Karpas-422 (cell line): ENCODE data around the gene FAM110A. TPM values are rescaled to one million over a fixed set of nuclear protein-coding genes. Genes with fewer than 3 reads are reported as not detected.

Experiments used
- DNase-seq: peaks from one replicate; pipeline ENCODE4 v3.0.0-alpha.2; 2015
- H2AFZ ChIP-seq: fragments of 200-600 bp; sonication (generic); 2 replicates; pipeline ENCODE4 v1.6.1; 2014; ENCODE audit warnings: antibody characterized with exemption, low read length, mixed read lengths
- H3K27ac ChIP-seq: fragments of 200-600 bp; sonication (generic); 2 replicates; pipeline ENCODE4 v1.5.1; 2014; ENCODE audit warnings: mild to moderate bottlenecking, low read length, moderate library complexity
- H3K27me3 ChIP-seq: fragments of 200-600 bp; sonication (generic); 2 replicates; pipeline ENCODE4 v1.6.1; 2014; ENCODE audit warnings: low read length, mixed read lengths
- H3K36me3 ChIP-seq: fragments of 200-600 bp; sonication (generic); 2 replicates; pipeline ENCODE4 v1.6.1; 2014; ENCODE audit warnings: low read length, mixed read lengths; ENCODE audit not compliant: insufficient read depth
- H3K4me1 ChIP-seq: fragments of 200-600 bp; sonication (generic); 2 replicates; pipeline ENCODE4 v1.6.1; 2014; ENCODE audit warnings: mild to moderate bottlenecking, low read length, mixed read lengths
- H3K4me2 ChIP-seq: fragments of 200-600 bp; sonication (generic); 2 replicates; pipeline ENCODE4 v1.6.1; 2014; ENCODE audit warnings: low read length, low read depth, mild to moderate bottlenecking; ENCODE audit not compliant: poor library complexity, severe bottlenecking
- H3K4me3 ChIP-seq: fragments of 200-600 bp; sonication (generic); 2 replicates; pipeline ENCODE4 v1.5.1; 2014; ENCODE audit warnings: mild to moderate bottlenecking, antibody characterized with exemption, low read length, mixed read lengths
- H3K79me2 ChIP-seq: fragments of 200-600 bp; sonication (generic); 2 replicates; pipeline ENCODE4 v1.6.1; 2014; ENCODE audit warnings: mild to moderate bottlenecking, low read length, mixed read lengths
- H3K9ac ChIP-seq: fragments of 200-600 bp; sonication (generic); 2 replicates; pipeline ENCODE4 v1.6.0; 2014; ENCODE audit warnings: low read length
- H3K9me2 ChIP-seq: fragments of 200-600 bp; sonication (generic), shearing (Covaris generic); replicated peaks from 2 replicates; pipeline ENCODE4 v1.6.0; 2014; ENCODE audit warnings: mild to moderate bottlenecking, low read length, moderate library complexity; ENCODE audit not compliant: insufficient read depth
- H3K9me3 ChIP-seq: fragments of 300-700, 200-600 bp; sonication (generic); 2 replicates; pipeline ENCODE4 v1.6.1; 2014; ENCODE audit warnings: low read length, mixed read lengths
- H4K20me1 ChIP-seq: fragments of 200-600 bp; sonication (generic); 2 replicates; pipeline ENCODE4 v1.6.1; 2014; ENCODE audit warnings: mild to moderate bottlenecking, antibody characterized with exemption, low read length, low read depth; ENCODE audit not compliant: insufficient read depth
- total RNA-seq: library from RNA; depleted of rRNA; stranded (reverse); fragments of >200 nt; shearing (Covaris generic); gene quantifications from 2 replicates; pipeline ENCODE4 v1.2.3, GENCODE V29; 2014; ENCODE audit warnings: low replicate concordance

Gene FAM110A
- total RNA-seq, 1 experiment from 2014 or later: 0.89 TPM

GRCh38 chr20:820323-820953, 13.1 kb upstream of the FAM110A start:
- Histone ChIP-seq H2AFZ (no peak overlapping the region), H3K9me2 (no peaks in the 10 kb centered on the region), H3K27ac (no peak overlapping the region), H3K36me3 (no peaks in the 10 kb centered on the region), H3K9me3 (no peaks in the 10 kb centered on the region), H3K27me3 (no peaks in the 10 kb centered on the region), H3K4me3 (no peak overlapping the region), H3K4me1 (peaks cover 7% of the 10 kb centered on the region), H3K4me2 (no peak overlapping the region), H3K79me2 (no peaks in the 10 kb centered on the region), H4K20me1 (no peaks in the 10 kb centered on the region), H3K9ac (no peak overlapping the region)
- no peak for DNase-seq

- Histone ChIP-seq H3K36me3 (no peaks in the 10 kb centered on the region), H3K9ac (no peak overlapping the region), H2AFZ (no peak overlapping the region), H3K4me2 (no peak overlapping the region), H3K79me2 (no peaks in the 10 kb centered on the region), H3K4me1 (peaks cover 7% of the 10 kb centered on the region), H3K27ac (no peak overlapping the region), H3K27me3 (no peaks in the 10 kb centered on the region), H3K4me3 (no peak overlapping the region), H3K9me3 (no peaks in the 10 kb centered on the region), H3K9me2 (no peaks in the 10 kb centered on the region), H4K20me1 (no peaks in the 10 kb centered on the region)
- no peak for DNase-seq
Measured at GRCh38 chr20:821046-821730, 12.3 kb upstream of the FAM110A start.

- no peak for DNase-seq
- Histone ChIP-seq H3K79me2 (no peaks in the 10 kb centered on the region), H3K36me3 (no peaks in the 10 kb centered on the region), H4K20me1 (no peaks in the 10 kb centered on the region), H3K9me2 (no peaks in the 10 kb centered on the region), H3K27me3 (no peaks in the 10 kb centered on the region), H3K9ac (no peak overlapping the region), H3K27ac (no peak overlapping the region), H3K4me1 (peaks cover 7% of the 10 kb centered on the region), H3K4me2 (no peak overlapping the region), H3K9me3 (no peaks in the 10 kb centered on the region), H2AFZ (no peak overlapping the region), H3K4me3 (no peak overlapping the region)
Measured at GRCh38 chr20:821731-822065, 11.8 kb upstream of the FAM110A start.

GRCh38 chr20:822651-823573, 10.6 kb upstream of the FAM110A start:
- Histone ChIP-seq H3K27ac (no peak overlapping the region), H3K9me3 (no peaks in the 10 kb centered on the region), H3K36me3 (no peaks in the 10 kb centered on the region), H3K4me3 (no peak overlapping the region), H2AFZ (no peak overlapping the region), H3K9me2 (no peaks in the 10 kb centered on the region), H3K4me1 (peaks cover 7% of the 10 kb centered on the region), H3K9ac (no peak overlapping the region), H4K20me1 (no peaks in the 10 kb centered on the region), H3K4me2 (no peak overlapping the region), H3K27me3 (no peaks in the 10 kb centered on the region), H3K79me2 (no peaks in the 10 kb centered on the region)
- no peak for DNase-seq

- Histone ChIP-seq H3K9ac (no peak overlapping the region), H3K27me3 (no peaks in the 10 kb centered on the region), H3K36me3 (no peaks in the 10 kb centered on the region), H3K4me3 (no peak overlapping the region), H3K27ac (no peak overlapping the region), H3K4me1 (peaks cover 7% of the 10 kb centered on the region), H4K20me1 (no peaks in the 10 kb centered on the region), H3K9me2 (no peaks in the 10 kb centered on the region), H3K4me2 (no peak overlapping the region), H2AFZ (no peak overlapping the region), H3K79me2 (no peaks in the 10 kb centered on the region), H3K9me3 (no peaks in the 10 kb centered on the region)
- no peak for DNase-seq
Measured at GRCh38 chr20:823574-823902, 10.0 kb upstream of the FAM110A start.

GRCh38 chr20:824490-824889, 9.0 kb upstream of the FAM110A start:
- Histone ChIP-seq H3K27ac (no peak overlapping the region), H3K9me2 (no peaks in the 10 kb centered on the region), H3K9ac (no peak overlapping the region), H3K79me2 (no peaks in the 10 kb centered on the region), H2AFZ (no peak overlapping the region), H4K20me1 (no peaks in the 10 kb centered on the region), H3K27me3 (no peaks in the 10 kb centered on the region), H3K4me3 (no peak overlapping the region), H3K36me3 (no peaks in the 10 kb centered on the region), H3K4me2 (no peak overlapping the region), H3K9me3 (no peaks in the 10 kb centered on the region), H3K4me1 (peaks cover 7% of the 10 kb centered on the region)
- DNase-seq: no peak

- H3K4me2 ChIP-seq: no peak overlapping the region
- H2AFZ ChIP-seq: no peak overlapping the region
- H4K20me1 ChIP-seq: no peaks in the 10 kb centered on the region
- no peaks in the 10 kb centered on the region for H3K79me2 ChIP-seq
- H3K9ac ChIP-seq: no peak overlapping the region
- H3K9me2 ChIP-seq: no peaks in the 10 kb centered on the region
- no peak overlapping the region for H3K4me3 ChIP-seq
- DNase-seq: no peak
- peaks cover 7% of the 10 kb centered on the region for H3K4me1 ChIP-seq
- H3K27ac ChIP-seq: no peak overlapping the region
- no peaks in the 10 kb centered on the region for H3K9me3 ChIP-seq
- no peaks in the 10 kb centered on the region for H3K36me3 ChIP-seq
- H3K27me3 ChIP-seq: no peaks in the 10 kb centered on the region
Measured at GRCh38 chr20:824916-825315, 8.6 kb upstream of the FAM110A start.

- H3K4me3 ChIP-seq: no peak overlapping the region
Measured at GRCh38 chr20:825710-826421, 7.6 kb upstream of the FAM110A start.

More at GRCh38 chr20:825710-826421, 7.6 kb upstream of the FAM110A start:
- no peak overlapping the region for H2AFZ ChIP-seq
- H3K79me2 ChIP-seq: no peaks in the 10 kb centered on the region
- H3K4me2 ChIP-seq: no peak overlapping the region
- H3K4me1 ChIP-seq: peaks cover 7% of the 10 kb centered on the region
- H3K9me2 ChIP-seq: no peaks in the 10 kb centered on the region
- H3K27ac ChIP-seq: no peak overlapping the region
- H3K9ac ChIP-seq: no peak overlapping the region
- no peaks in the 10 kb centered on the region for H3K9me3 ChIP-seq
- H3K27me3 ChIP-seq: no peaks in the 10 kb centered on the region
- DNase-seq: no peak
- H4K20me1 ChIP-seq: no peaks in the 10 kb centered on the region
- H3K36me3 ChIP-seq: no peaks in the 10 kb centered on the region
